Activated naive CD8-positive, alpha-beta T cell treated with anti-CD3 and anti-CD28 coated beads, Interleukin-2, amount 50 U/mL, for 24 hours (primary cell): Measurements from ENCODE around the gene SRSF1.

Experiments
- ATAC-seq: fragments of 150-1000 bp; cut with Tn5 transposase; one replicate; pipeline ENCODE4 v1.10.0; 2021
- DNase-seq: peaks from one replicate; pipeline ENCODE4 v3.0.0; 2021
- H3K27ac Mint-ChIP-seq: one replicate; pipeline ENCODE4 v1.8.0; 2021; ENCODE audit warnings: mild to moderate bottlenecking, mixed read lengths
- H3K27me3 Mint-ChIP-seq: one replicate; pipeline ENCODE4 v1.8.0; 2021; ENCODE audit warnings: mixed read lengths
- H3K36me3 Mint-ChIP-seq: one replicate; pipeline ENCODE4 v1.8.0; 2021; ENCODE audit warnings: low read depth, mixed read lengths
- H3K4me1 Mint-ChIP-seq: one replicate; pipeline ENCODE4 v1.8.0; 2021; ENCODE audit warnings: mixed read lengths
- H3K4me3 Mint-ChIP-seq: one replicate; pipeline ENCODE4 v1.8.0; 2021; ENCODE audit warnings: mild to moderate bottlenecking, moderate library complexity, mixed read lengths
- H3K9me3 Mint-ChIP-seq: one replicate; pipeline ENCODE4 v1.8.0; 2021; ENCODE audit warnings: mixed read lengths

SRSF1 gene

GRCh38 chr17:57956291-57957119 lies 50.5 kb downstream of the SRSF1 start:
- Mint-ChIP-seq H3K4me1 (peaks cover 20% of the 10 kb centered on the region), H3K4me3 (peak overlapping the region; percentile 62), H3K27ac (peak overlapping the region; percentile 27), H3K36me3 (no peaks in the 10 kb centered on the region), H3K9me3 (no peaks in the 10 kb centered on the region), H3K27me3 (peaks cover 63% of the 10 kb centered on the region)
- DNase-seq (peak; percentile 48), ATAC-seq (peak; percentile 79)

- Mint-ChIP-seq H3K27me3 (peaks cover 61% of the 10 kb centered on the region), H3K9me3 (no peaks in the 10 kb centered on the region), H3K4me1 (peaks cover 30% of the 10 kb centered on the region), H3K4me3 (peak within 1 kb of the TSS; percentile 62), H3K27ac (peak within 1 kb of the TSS; percentile 27), H3K36me3 (no peaks in the 10 kb centered on the region)
- ATAC-seq (peak; percentile 63), DNase-seq (peak; percentile 73)
Measured at GRCh38 chr17:57955183-57955931, 51.7 kb downstream of the SRSF1 start, which contains the start of gene CUEDC1. CUEDC1 (minus strand) TSS chr17:57955412; CDS start chr17:57885564, 69,848 bp downstream.

DNA sequence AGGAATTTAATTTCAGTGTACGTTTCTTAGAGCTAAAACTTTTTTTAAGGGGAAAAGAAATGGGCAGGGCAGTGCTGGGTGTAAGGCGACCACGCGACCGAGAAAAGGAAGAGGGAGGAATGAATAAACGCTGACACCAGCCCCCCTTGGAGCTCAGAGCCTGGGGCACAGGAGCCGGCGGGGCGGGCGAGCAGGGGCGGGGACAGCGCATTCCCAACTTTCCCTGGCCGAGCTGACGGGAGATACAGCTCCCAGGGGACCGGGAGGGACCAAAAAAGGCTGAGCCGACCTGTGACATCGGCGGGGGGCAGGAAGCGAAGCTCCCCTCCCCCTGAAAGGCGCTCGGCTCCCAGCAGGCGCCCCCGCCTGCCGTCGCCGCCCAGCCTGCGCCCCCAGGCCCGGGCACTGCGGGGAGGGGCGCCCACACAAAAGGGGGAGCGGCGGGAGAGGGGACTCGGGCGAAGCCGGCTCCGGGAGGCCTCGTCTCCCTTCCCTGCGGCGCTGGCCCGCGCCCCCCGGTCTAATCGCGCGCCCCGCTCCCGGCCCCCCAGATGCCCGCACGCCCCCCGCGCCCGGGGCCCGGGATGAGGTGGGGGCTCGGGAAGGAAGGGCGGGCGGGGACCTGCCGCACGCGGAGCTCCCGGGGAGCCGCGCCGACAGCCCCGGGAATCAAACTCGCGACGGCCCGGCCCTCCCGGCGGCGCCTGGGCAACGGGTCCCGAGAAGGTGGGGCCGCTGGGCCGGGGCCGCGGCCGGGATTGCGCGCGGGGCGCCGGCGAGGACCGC lies 52.5 kb downstream of the SRSF1 start:
- ATAC-seq = peak; percentile 6

GRCh38 chr17:57953705-57954396 lies 53.2 kb downstream of the SRSF1 start:
- Mint-ChIP-seq H3K4me3 (peak overlapping the region; percentile 54), H3K9me3 (no peaks in the 10 kb centered on the region)

More for the DNA sequence above, 52.5 kb downstream of the SRSF1 start:
- Mint-ChIP-seq H3K36me3 (no peaks in the 10 kb centered on the region), H3K27ac (no peak overlapping the region), H3K27me3 (peaks cover 57% of the 10 kb centered on the region), H3K4me1 (peaks cover 35% of the 10 kb centered on the region), H3K9me3 (no peaks in the 10 kb centered on the region), H3K4me3 (peak overlapping the region; percentile 54)
- no peak for DNase-seq

More at GRCh38 chr17:57953705-57954396, 53.2 kb downstream of the SRSF1 start:
- ATAC-seq (no peak), DNase-seq (no peak)
- H3K27ac Mint-ChIP-seq = no peak overlapping the region
- peaks cover 40% of the 10 kb centered on the region for H3K4me1 Mint-ChIP-seq
- H3K27me3 Mint-ChIP-seq = peaks cover 51% of the 10 kb centered on the region
- H3K36me3 Mint-ChIP-seq = no peaks in the 10 kb centered on the region
